ENCODE measurements around the gene HMGXB3.

HMGXB3 gene

GRCh38 chr5:150092159-150092787, 91.7 kb downstream of the HMGXB3 start:
- no peak for DNase-seq

- DNase-seq = no peak
Measured at GRCh38 chr5:150097152-150097551, 96.6 kb downstream of the HMGXB3 start.

- no peak for DNase-seq
Measured at GRCh38 chr5:150101023-150101422, 100.5 kb downstream of the HMGXB3 start.
